Stimulated activated CD4-positive, alpha-beta T cell treated with anti-CD3 and anti-CD28 coated beads, Interleukin-12 subunit alpha, Interleukin-12 subunit beta, amount 100 ng/mL, for 48 hours (primary cell): Measurements from ENCODE around the gene VANGL1.

Experiments used
- DNase-seq, 3 donors: peaks; one replicate each; pipeline ENCODE4 v3.0.0-alpha.2; 2020; ENCODE audit warnings: low read depth in 2 of 3, low spot score in 1 of 3

Gene VANGL1

DNA sequence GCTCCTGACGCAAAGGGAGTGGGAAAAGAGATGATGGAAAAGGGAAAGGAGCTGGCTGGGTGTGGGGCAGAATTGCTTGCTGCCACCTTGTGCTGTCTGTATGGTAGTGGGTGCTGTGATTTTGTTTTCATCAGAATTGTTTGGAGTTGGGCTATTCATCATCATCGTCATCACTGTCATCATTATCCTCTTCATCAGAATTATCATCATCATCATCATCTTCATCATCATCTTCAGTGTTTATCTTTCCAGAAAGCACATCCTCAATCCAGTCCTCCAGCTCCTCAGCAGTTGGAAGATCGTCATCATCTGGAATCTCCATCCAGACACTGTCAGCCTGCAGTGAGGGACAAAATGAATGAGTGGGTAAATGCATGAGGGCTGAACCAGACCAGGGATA lies 59.3 kb downstream of the VANGL1 start:
- DNase-seq = no peak

DNA sequence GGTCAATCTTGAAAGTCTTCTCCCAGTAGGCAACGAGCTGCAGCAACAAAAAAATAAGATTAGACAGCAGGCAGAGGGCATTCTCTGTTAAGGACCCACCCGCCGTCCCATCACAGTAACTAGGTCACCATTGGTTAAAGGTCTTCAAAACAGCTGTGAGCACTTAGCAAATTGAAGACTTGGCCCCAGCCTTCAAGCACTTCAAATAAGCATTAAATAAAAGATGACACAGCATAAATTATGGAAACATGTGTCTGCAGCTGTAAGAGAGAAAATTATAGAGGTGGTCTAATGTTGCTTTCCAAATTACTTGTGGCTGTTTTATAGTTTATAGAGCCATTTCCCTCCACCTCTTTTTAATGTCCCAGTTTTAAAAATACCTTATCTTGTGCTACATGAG lies 61.2 kb downstream of the VANGL1 start:
- no peak for DNase-seq

DNA sequence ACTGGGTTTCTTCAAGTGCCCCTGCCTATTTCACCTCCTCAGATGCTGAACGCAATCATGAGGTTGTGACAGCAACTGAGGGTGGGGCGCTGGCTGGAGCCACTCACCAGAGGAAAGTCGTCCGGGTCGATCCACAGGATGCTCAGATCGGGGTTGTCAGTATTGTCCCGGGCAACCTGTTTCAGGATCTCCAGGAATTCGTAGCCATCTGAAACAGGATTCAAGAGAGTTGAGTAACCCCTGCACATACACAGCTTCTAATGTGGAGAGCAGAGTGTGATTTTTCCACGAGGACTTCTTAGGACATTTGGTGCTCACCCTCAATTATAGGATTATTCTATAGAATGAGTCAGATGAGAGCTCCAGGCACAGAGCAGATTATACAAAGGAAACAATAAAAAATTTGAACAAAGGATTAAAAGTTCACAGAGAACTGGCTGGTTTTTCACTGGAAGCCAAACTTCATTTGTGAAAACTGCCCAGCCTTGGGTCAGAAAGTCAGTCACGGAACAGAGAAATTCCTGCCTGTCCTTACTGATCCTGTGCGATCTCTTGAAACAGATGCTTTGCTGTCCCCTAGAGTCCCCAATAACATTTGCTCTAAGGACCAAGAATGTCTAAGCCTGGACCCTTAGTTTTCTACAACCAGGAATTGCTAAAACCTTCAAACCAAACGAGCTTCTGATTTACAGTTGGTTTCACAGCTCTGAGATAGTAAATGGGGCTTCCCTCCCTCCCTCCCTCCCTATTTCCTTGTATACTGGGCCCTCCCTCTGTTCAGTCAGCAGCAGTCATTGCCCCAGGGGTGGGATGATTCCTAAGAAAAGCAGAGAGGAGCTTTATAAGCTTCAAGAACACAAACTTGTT lies 63.5 kb downstream of the VANGL1 start:
- DNase-seq = no peak

DNA sequence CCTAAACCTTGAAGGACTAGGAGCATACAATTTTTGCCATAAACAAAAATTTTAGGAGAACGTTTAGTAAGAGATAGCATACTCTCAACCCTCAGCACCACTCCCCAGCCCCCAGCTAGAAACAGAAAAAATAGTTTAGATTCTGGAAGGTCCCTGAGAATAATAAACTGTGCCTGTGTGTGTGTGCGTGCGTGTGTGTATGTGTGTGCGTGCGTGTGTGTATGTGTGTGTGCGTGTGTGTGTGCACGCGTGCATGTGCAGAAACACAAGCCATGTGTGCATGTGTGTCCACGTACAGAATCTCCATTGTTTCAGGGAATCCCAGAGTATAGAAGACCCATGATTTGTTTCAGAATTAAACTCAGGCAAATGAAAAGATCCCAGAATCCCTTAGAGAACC lies 64.2 kb downstream of the VANGL1 start:
- DNase-seq = no peak

DNA sequence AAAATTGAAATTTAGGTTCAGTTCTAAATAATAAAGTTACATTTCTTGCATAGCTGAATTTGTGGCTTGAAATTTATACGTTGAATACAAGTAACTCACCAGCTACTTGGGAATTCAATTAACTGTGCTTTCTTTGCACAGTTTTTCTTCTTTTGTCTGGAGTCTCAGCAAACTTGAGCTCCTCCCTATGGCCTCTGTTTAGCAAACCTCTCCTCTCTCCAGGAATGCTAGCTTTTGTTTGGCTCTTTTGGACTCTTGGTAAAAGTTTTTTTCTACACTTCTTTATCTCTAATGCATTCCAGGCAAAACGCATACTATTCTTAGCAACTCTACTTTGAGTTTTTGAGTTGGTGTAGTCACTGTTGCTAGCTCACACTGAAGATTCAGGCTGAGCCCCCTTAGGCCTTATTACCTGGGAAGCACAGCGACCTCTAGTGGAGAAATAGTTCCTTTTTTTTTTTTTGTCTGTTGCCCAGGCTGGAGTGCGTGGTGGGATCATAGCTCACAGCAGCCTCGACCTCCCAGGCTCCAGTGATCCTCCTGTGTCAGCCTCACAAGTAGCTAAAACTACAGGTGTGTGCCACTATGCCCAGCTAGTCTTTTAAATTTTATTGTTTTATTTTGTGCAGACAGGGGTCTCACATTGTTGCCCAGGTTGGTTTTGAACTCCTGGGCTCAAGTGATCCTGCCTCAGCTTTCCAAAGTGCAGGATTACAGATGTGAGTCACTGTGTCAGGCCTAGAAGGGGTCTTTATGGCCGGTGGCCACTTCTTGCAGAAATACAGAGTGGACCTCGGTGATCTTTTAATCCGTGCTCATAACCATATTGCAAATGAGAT lies 65.0 kb downstream of the VANGL1 start:
- DNase-seq = peak in 1 of 3 donors; percentile 3

DNA sequence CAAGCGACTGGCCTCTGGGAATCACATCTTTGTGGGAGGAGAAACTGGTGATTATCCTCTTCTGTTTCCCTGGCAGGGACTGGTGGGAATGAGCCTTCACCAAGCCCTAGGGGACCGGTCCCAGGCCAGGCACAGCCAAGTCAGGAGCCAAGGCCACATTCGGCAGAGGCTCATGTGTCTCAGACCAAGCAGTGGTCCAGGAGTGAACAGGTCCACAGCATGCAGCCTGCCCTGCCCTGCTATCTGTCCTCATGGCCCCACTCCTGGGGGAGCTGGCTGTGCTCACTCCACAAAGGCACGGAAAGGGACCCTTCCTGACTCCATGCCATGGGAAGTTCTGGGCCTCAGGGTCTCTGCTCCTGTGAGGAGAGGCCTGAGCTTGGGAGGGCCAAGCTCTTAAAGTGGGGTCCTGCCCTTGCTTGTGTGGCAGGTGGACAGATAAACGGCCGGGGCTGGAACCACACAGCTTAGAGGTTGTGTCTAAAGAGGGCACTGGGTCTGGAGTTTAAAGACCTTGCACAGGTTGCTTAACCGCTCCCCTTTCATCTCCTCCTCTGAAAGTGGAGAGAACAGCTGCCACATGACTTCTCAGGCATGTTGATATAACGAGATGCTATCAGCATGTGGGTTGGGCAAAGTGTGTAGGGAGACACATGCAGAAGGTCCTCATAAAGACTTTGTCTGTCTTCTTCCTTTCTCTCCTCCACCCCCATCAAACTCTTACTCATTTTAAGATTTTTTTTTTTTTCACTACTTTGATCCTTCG lies 69.3 kb downstream of the VANGL1 start:
- no peak for DNase-seq

DNA sequence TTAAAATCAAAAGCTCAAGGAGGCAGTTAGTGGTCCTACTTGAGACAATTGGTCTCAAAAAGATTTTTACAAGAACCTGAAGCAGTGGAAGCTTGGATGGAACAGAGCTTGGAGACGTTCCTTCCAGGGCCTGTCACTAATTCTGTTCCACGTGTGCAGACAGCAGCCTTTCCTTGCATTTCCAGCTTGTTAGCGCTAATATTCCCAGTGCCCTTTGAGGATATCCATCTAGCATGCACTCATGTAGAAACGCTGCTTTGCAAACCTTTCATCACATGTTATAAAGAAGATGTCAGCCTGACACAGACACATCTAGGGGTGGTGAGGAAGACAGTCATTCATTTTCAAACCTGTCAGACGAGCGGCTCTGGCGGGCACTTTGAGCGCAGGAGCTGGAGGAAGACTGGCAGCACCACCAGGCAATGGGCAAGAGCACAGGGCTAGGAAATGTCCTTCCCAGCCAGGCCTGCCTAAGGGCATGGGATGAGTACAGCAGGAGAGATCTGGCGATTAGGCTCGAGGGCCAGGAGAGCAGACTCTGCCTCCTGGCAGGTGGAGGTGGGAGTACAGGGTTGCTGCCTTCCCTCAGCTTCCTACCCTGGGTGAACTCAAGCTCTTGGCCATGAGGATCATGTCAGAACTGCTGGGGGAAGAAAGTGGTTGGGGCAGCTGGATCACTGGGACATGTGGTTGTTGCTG lies 71.3 kb downstream of the VANGL1 start:
- no peak for DNase-seq

DNA sequence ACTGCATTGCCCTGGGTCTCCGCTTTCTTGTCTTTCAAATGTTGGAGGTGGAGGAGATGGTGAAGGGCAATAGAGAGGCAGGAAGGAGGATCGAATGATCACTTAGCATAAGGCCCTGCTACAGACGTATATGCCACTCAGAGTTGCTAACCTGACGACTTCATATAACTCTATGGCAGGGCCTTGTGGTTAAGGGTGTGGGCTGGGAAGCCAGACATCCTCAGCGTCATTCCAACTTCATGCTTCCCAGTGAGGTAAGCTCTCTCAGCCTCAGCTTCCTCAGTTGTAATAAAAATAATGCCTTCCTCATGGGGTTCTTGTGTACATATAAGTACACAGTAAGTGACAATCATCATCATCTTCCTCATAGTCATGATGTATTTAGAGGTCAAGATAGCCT lies 72.1 kb downstream of the VANGL1 start:
- no peak for DNase-seq

DNA sequence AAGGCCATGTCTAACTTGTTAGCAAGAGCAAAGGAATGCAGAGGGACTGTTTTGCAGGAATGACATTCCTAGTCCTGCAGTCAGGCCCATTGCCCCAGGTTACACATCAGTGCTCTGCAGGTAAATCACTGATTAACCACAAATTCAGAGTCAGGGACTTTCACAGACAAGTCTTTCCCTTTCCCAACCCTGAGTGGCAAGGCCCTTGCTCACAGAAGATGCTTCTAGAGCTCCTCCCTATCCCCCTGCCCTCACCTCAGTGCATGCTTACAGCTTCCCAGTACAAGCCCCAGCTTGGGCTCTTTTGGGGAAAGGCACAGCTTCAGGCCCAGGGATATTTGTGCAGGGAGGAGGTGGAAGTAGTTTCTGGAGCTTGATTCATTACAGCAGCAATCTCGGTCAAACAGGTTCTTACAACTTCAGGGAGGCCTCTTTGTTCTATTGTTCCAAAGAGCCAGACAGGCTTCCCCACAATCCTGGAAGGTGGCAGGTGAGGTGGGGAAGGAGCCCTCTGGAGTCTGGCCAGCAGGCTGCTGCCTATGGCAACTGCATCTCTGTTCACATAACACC lies 72.9 kb downstream of the VANGL1 start:
- DNase-seq = no peak

DNA sequence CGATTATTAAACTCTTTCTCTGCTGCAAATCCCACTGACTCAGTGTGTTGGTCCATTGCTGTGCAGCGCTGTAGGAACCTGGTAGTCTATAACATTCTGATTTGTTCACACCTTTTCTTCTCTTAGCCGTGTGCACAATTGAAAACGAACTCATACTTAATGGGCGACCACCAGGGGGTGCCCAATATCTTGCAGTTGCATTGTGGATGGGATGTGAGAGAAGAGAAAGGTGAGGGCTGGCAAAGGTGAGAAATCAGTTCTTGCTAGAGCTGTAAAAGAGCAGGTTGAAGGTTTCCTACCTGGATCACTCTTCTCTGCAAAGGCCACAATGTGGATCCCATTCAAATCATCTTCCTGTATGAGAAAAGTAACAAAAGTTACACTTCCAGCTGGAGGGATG lies 75.8 kb downstream of the VANGL1 start:
- DNase-seq = peak in 2 of 3 donors; percentile 6 to 10

DNA sequence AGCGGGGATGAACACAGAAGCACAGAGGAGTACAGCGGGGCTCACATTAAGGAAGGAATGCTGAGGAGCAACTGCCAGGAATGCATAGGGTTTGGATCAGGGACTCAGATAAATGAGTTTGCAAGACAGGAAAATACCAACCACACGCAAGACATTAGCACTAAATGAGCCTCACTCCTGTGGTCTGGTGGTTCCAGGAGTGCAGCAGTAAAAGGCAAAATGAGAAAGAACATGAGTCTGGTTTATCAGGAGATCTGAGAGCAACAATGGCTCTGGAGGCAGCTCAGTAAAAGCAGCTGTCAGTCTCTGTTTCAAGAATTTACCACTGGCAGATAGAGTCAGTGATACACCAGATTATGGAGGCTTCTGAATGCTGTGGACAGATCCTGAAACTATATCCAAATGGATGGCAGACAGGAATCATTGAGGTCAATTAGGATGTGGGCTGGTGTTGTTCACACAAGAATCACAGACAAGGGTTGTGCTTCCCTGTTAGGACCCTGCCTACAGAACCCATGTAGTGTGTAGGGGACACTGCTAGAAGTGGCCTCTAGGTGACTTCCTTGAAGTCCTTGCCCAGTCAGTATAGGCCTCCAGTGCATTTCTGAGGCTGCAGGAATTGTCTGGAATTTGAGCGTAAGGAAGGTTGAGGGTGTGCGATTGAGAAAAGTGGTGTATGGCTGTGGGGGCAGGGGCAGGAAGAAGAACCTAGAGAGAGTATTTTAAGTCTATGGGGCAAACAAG lies 76.4 kb downstream of the VANGL1 start:
- no peak for DNase-seq

DNA sequence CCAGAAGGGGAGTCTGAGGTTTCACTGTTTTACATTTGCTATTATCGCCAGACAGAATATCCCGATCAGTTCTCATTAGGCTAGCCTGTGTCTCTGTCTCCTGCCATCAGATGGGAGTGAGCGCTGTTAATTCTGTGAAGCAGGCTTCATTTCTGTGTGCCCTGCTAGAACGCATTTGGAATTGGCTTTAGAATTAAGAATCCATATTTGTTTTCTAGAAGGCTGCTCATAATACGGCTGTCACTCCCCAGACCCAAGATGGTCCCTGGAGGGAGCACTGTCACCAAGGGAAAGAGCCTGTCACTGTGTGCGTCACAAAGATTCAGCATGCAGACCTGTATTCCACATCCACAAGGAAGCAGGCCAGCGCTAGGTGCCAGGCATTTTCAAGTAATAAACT lies 77.5 kb downstream of the VANGL1 start:
- no peak for DNase-seq

DNA sequence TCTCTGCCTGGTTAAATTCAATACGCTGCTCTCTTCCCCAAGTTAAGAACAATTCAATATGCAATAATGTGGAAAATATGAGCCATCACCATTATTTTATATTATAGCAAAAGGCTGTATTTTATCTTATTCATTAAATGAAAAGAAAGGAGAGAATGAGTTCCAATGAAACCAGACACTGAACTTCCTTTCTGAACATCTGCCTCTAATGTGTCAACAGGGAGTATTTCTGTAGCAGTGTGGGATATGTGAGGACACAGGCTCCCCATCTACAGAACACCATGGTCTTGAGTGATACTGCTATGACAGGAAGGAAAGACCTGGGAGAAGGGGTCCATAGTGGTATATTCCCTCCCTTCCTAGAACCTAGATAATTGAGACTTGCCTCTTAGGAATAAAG lies 80.5 kb downstream of the VANGL1 start:
- no peak for DNase-seq

DNA sequence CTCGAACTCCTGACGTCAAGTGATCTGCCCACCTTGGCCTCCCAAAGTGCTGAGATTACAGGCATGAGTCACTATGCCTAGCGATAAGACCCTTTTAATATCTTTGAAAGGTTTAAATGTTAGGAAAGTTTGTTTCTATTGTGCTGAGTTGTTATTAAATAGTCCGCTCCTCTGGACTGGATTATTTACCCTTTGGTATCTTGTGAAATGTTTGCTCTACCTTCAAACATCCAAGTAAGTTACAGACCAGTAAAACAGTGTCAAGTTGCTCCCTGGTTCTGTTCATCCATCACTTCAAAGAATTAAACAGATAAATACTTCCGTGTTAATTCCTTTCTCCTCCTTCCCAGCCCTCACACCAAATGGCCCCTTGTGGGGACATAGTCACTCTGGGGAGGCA lies 82.0 kb downstream of the VANGL1 start:
- no peak for DNase-seq

DNA sequence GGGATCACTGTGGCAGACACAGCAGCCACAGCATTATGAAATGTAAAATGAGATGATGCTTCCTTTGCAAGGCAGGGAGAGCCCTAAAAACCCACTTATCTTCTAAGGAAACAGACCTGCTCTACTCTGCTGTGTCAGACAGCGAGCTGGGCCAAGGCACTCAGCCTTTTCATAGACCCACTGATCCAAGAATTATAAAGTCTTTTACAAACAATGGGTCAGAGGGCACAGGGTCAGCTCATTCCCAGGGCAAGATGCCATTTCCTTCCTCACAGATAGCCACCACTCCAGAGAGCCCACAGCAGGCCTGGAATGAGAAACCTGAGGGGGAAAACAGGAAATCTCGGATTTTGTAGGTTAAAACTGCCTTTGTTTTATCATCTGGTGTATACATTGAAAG lies 83.8 kb downstream of the VANGL1 start:
- no peak for DNase-seq

DNA sequence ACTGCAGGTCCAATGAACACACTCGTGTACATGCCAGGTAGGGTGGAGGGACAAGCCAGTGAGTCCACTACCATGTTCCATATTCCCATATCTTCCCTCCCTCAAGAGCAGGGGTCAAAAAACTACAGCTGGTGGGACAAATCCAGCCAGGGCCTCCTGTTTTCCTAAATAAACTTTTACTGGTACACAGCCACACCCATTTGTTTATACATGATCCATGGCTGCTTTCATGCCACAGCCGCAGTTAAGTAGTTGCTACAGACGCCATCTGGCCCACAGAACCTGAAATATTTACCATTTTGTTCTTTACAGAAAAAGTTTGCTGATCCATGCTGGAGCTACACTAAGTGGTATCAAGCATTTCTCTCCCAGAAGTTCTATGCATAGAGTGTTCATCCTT lies 84.4 kb downstream of the VANGL1 start:
- no peak for DNase-seq

DNA sequence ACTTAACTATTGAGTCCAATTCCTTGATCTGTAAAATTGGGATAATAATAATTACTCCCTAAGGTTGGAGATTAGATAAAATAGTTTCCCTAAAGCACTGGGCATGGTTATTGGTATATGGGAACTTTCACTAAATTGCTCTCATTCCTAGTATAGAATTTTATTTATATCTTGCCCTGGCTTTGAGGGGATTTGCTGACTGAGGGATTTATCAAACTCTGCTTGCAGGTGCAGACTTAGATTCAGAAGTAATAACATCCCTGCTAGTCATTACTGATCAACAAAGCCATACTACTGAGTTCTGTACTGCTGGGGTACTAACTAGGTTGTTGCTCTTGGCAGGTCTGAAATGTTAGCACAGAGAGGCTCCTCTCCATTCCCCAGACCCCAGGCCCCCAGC lies 84.8 kb downstream of the VANGL1 start:
- no peak for DNase-seq

DNA sequence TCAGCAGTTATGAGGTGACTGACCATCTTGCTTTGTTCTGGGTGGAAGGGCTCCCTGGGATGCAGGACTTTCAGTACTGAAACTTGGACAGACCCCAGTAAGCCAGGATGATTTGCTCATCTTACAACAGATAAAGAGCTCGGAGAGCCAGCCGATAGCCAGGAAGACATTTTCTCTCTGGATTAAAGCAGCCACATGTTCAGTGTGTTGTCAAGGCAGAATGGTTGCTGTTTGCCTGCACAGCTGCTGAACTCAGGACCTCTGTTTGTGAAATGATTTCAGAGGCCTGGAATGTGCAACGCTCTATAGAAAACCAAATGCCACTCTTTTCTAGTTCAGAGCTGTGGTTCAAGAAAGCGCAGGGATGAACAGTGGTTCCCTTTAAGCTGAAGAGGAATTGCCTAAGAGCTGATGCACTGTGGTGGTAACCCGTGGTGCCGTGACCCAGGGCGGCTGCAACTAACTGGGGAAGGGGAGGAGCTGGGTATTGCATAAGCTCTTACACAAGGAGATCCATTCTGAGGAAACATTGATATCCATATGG lies 86.0 kb downstream of the VANGL1 start:
- DNase-seq = no peak

DNA sequence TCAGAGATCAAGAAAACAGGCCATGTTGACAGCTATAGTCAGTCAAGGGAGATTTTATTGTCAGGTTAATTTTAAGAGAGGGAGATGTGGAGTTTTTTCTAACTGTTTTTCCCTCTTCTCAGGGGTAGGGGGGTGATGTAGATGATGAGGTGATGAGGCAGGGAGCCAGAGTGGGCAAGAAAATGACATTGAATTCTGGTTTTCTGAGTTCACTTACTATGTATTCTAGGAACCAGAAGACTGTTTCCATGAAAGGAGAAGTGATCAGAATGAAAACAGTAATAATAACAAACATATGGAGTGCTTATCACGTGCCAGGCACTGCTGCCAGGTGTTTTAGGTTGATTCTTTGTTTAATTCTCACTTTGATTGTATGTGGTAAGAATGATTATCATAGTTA lies 86.6 kb downstream of the VANGL1 start:
- DNase-seq = no peak

DNA sequence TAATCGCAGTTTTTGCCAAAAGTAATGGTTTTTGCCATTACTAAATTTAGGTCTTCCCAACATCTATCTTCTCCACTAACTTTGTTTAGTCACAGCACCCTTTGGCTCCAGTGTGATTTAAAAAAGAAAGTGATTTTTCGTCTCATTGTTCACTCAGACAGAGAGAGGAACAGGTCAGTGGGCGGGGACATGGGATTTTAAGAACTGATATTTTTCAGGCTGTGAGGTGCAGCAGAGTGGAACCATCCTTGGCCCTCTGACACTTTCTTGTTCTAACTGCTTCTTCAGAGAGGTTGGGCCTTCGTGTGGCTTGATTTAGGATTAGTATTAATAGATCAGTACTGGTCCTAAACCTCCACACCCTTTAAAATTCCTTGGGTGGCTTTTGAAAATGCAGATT lies 88.0 kb downstream of the VANGL1 start:
- no peak for DNase-seq
